Trophoblast cell (in vitro differentiated cells and primary cell): Measurements from ENCODE around the gene RAB31.

Experiments used
- DNase-seq, 2 donors: peaks; one replicate each; pipeline ENCODE4 v3.0.0-alpha.2; 2016
- H2AFZ ChIP-seq: 2 replicates; pipeline ENCODE4 v1.6.1; 2013; ENCODE audit warnings: low read length, moderate library complexity, mild to moderate bottlenecking; ENCODE audit not compliant: insufficient read depth, poor library complexity
- H2AK5ac ChIP-seq: 2 replicates; pipeline ENCODE4 v1.6.1; 2013; ENCODE audit warnings: mild to moderate bottlenecking, low read length
- H2BK120ac ChIP-seq: 2 replicates; pipeline ENCODE4 v1.6.1; 2013; ENCODE audit warnings: low read length, mild to moderate bottlenecking, moderate library complexity; ENCODE audit not compliant: insufficient read depth, poor library complexity
- H2BK12ac ChIP-seq: 2 replicates; pipeline ENCODE4 v1.6.1; 2013; ENCODE audit warnings: mild to moderate bottlenecking, low read length, moderate library complexity
- H2BK5ac ChIP-seq: 2 replicates; pipeline ENCODE4 v1.6.1; 2013; ENCODE audit warnings: low read length, low read depth, moderate library complexity, mild to moderate bottlenecking; ENCODE audit not compliant: poor library complexity
- H3K14ac ChIP-seq: 2 replicates; pipeline ENCODE4 v1.6.1; 2013; ENCODE audit warnings: mild to moderate bottlenecking, low read length
- H3K18ac ChIP-seq: 2 replicates; pipeline ENCODE4 v1.6.1; 2013; ENCODE audit warnings: mild to moderate bottlenecking, low read length
- H3K23ac ChIP-seq: 2 replicates; pipeline ENCODE4 v1.6.1; 2013; ENCODE audit warnings: low read length
- H3K27ac ChIP-seq: 2 replicates; pipeline ENCODE4 v1.5.1; 2013; ENCODE audit warnings: low read depth, mild to moderate bottlenecking, inconsistent platforms, low read length, moderate library complexity
- H3K27me3 ChIP-seq: 2 replicates; pipeline ENCODE4 v1.6.1; 2013; ENCODE audit warnings: inconsistent platforms, mild to moderate bottlenecking, low read length, moderate library complexity; ENCODE audit not compliant: insufficient read depth
- H3K36me3 ChIP-seq, 2 experiments: 1 replicate in 1 of 2; 2 replicates in 1 of 2; pipeline ENCODE4 v1.6.1; 2013; ENCODE audit warnings: low read length in 2 of 2, mild to moderate bottlenecking in 2 of 2, moderate library complexity in 1 of 2; ENCODE audit not compliant: insufficient read depth in 2 of 2, control insufficient read depth in 1 of 2
- H3K4ac ChIP-seq: 2 replicates; pipeline ENCODE4 v1.6.1; 2013; ENCODE audit warnings: low read depth, mild to moderate bottlenecking, low read length, moderate library complexity
- H3K4me1 ChIP-seq, 2 experiments: 1 replicate in 1 of 2; 2 replicates in 1 of 2; pipeline ENCODE4 v1.6.1; 2013; ENCODE audit warnings: low read length in 2 of 2, mild to moderate bottlenecking in 2 of 2, moderate library complexity in 1 of 2; ENCODE audit not compliant: insufficient read depth in 2 of 2, control insufficient read depth in 1 of 2
- H3K4me2 ChIP-seq: 2 replicates; pipeline ENCODE4 v1.6.1; 2013; ENCODE audit warnings: inconsistent platforms, mild to moderate bottlenecking, low read length, moderate library complexity
- H3K4me3 ChIP-seq: 2 replicates; pipeline ENCODE4 v1.5.1; 2013; ENCODE audit warnings: mild to moderate bottlenecking, low read depth, low read length, inconsistent platforms
- H3K79me1 ChIP-seq: one replicate; pipeline ENCODE4 v1.6.1; 2013; ENCODE audit warnings: low read length
- H3K79me2 ChIP-seq: 2 replicates; pipeline ENCODE4 v1.6.1; 2013; ENCODE audit warnings: low read length, mild to moderate bottlenecking; ENCODE audit not compliant: control insufficient read depth, insufficient read depth, poor library complexity
- H3K9ac ChIP-seq: 2 replicates; pipeline ENCODE4 v1.6.1; 2013; ENCODE audit warnings: mild to moderate bottlenecking, low read length
- H3K9me3 ChIP-seq: 2 replicates; pipeline ENCODE4 v1.6.1; 2013; ENCODE audit warnings: low read depth, mild to moderate bottlenecking, control low read depth, inconsistent platforms, low read length; ENCODE audit not compliant: insufficient read depth
- H4K12ac ChIP-seq: 2 replicates; pipeline ENCODE4 v1.6.1; 2013; ENCODE audit warnings: low read depth, mild to moderate bottlenecking, low read length, moderate library complexity
- H4K8ac ChIP-seq: 2 replicates; pipeline ENCODE4 v1.6.1; 2013; ENCODE audit warnings: low read depth, mild to moderate bottlenecking, low read length, moderate library complexity
- H4K91ac ChIP-seq: one replicate; pipeline ENCODE4 v1.6.1; 2013; ENCODE audit warnings: low read depth, mild to moderate bottlenecking, low read length, moderate library complexity
- WGBS: extraction: QIAGEN DNeasy Blood & Tissue Kit; methylation state at CpG from one replicate; pipeline ENCODE4 v1.1.7; 2013; ENCODE audit warnings: missing lambda C conversion rate; ENCODE audit not compliant: insufficient read length, insufficient coverage; ENCODE audit errors: extremely low coverage; 5-methylcytosine and 5-hydroxymethylcytosine counted together

The RAB31 gene

GRCh38 chr18:9716780-9717563 is 8.9 kb downstream of the RAB31 start:
- no peak overlapping the region for H2BK12ac ChIP-seq
- no peak overlapping the region for H3K4me2 ChIP-seq
- H3K4ac ChIP-seq, result peak overlapping the region; percentile 87
- peaks cover 3% of the 10 kb centered on the region for H3K79me1 ChIP-seq
- H3K36me3 ChIP-seq, result peaks cover 12 to 33% of the 10 kb centered on the region in 2 experiments
- H3K9me3 ChIP-seq, result no peaks in the 10 kb centered on the region
- no peak overlapping the region for H3K9ac ChIP-seq
- H3K4me1 ChIP-seq, result peaks cover 34 to 41% of the 10 kb centered on the region in 2 experiments
- H3K27me3 ChIP-seq, result no peaks in the 10 kb centered on the region
- no peak overlapping the region for H2BK5ac ChIP-seq
- no peak overlapping the region for H4K8ac ChIP-seq
- H2AK5ac ChIP-seq, result no peak overlapping the region
- no peak overlapping the region for H2AFZ ChIP-seq
- no peak overlapping the region for H4K12ac ChIP-seq
- H3K14ac ChIP-seq, result no peak overlapping the region
- H3K23ac ChIP-seq, result no peak overlapping the region
- whole genome bisulfite sequencing, result no CpG with 5 or more reads among the region's 8 CpGs
- H2BK120ac ChIP-seq, result no peak overlapping the region
- DNase-seq, result no peak
- H4K91ac ChIP-seq, result no peak overlapping the region
- H3K27ac ChIP-seq, result no peak overlapping the region
- H3K18ac ChIP-seq, result no peak overlapping the region
- H3K4me3 ChIP-seq, result no peak overlapping the region
- peaks cover 46% of the 10 kb centered on the region for H3K79me2 ChIP-seq

GRCh38 chr18:9719421-9719981 is 11.4 kb downstream of the RAB31 start:
- no peak overlapping the region for H3K27ac ChIP-seq
- H2AFZ ChIP-seq, result no peak overlapping the region
- H3K79me2 ChIP-seq, result peaks cover 31% of the 10 kb centered on the region
- H3K23ac ChIP-seq, result no peak overlapping the region
- no peaks in the 10 kb centered on the region for H3K9me3 ChIP-seq
- no peak overlapping the region for H4K8ac ChIP-seq
- no peaks in the 10 kb centered on the region for H3K27me3 ChIP-seq
- no peak overlapping the region for H4K91ac ChIP-seq
- H2BK120ac ChIP-seq, result no peak overlapping the region
- H3K36me3 ChIP-seq, result peaks cover 18 to 40% of the 10 kb centered on the region in 2 experiments
- no peak overlapping the region for H2AK5ac ChIP-seq
- peaks cover 16 to 21% of the 10 kb centered on the region in 2 experiments for H3K4me1 ChIP-seq
- H3K18ac ChIP-seq, result no peak overlapping the region
- H2BK5ac ChIP-seq, result no peak overlapping the region
- H2BK12ac ChIP-seq, result no peak overlapping the region
- no CpG with 5 or more reads among the region's 12 CpGs for WGBS
- peak overlapping the region; percentile 98 for H3K4ac ChIP-seq
- no peak overlapping the region for H3K4me3 ChIP-seq
- no peak overlapping the region for H3K9ac ChIP-seq
- H3K79me1 ChIP-seq, result no peaks in the 10 kb centered on the region
- no peak overlapping the region for H4K12ac ChIP-seq
- no peak overlapping the region for H3K14ac ChIP-seq
- H3K4me2 ChIP-seq, result no peak overlapping the region
- DNase-seq, result no peak

- Histone ChIP-seq H3K27me3 (no peaks in the 10 kb centered on the region), H2BK12ac (no peak overlapping the region), H2BK5ac (no peak overlapping the region), H3K79me1 (no peaks in the 10 kb centered on the region), H3K14ac (no peak overlapping the region), H3K9ac (no peak overlapping the region), H4K8ac (no peak overlapping the region), H2AK5ac (no peak overlapping the region), H2BK120ac (no peak overlapping the region), H3K18ac (no peak overlapping the region), H2AFZ (no peak overlapping the region), H4K12ac (no peak overlapping the region), H3K4me2 (no peak overlapping the region), H3K79me2 (peaks cover 30% of the 10 kb centered on the region), H3K9me3 (no peaks in the 10 kb centered on the region), H4K91ac (no peak overlapping the region), H3K4me3 (no peak overlapping the region), H3K27ac (no peak overlapping the region), H3K23ac (no peak overlapping the region), H3K36me3 (peaks cover 17 to 40% of the 10 kb centered on the region in 2 experiments), H3K4ac (peak overlapping the region; percentile 43), H3K4me1 (peaks cover 12 to 14% of the 10 kb centered on the region in 2 experiments)
- DNase-seq, result no peak
- WGBS, result no CpG with 5 or more reads among the region's 8 CpGs
Observed at GRCh38 chr18:9720327-9720726, 12.2 kb downstream of the RAB31 start.

- H2BK120ac ChIP-seq, result no peak overlapping the region
- no peak overlapping the region for H3K9ac ChIP-seq
- H3K4me2 ChIP-seq, result no peak overlapping the region
- H4K8ac ChIP-seq, result no peak overlapping the region
- no CpG with 5 or more reads among the region's 9 CpGs for WGBS
- no peak overlapping the region for H2BK5ac ChIP-seq
- no peak for DNase-seq
- peaks cover 23 to 49% of the 10 kb centered on the region in 2 experiments for H3K36me3 ChIP-seq
- no peak overlapping the region for H3K27ac ChIP-seq
- H2AFZ ChIP-seq, result no peak overlapping the region
- peaks cover 27% of the 10 kb centered on the region for H3K79me2 ChIP-seq
- H4K91ac ChIP-seq, result no peak overlapping the region
- peak overlapping the region; percentile 26 for H3K4me3 ChIP-seq
- H2BK12ac ChIP-seq, result no peak overlapping the region
- peak overlapping the region; percentile 7 for H3K23ac ChIP-seq
- no peaks in the 10 kb centered on the region for H3K9me3 ChIP-seq
- H2AK5ac ChIP-seq, result no peak overlapping the region
- no peaks in the 10 kb centered on the region for H3K79me1 ChIP-seq
- H3K14ac ChIP-seq, result no peak overlapping the region
- no peaks in the 10 kb centered on the region for H3K27me3 ChIP-seq
- no peak overlapping the region for H3K18ac ChIP-seq
- peak overlapping the region; percentile 76 for H3K4ac ChIP-seq
- H4K12ac ChIP-seq, result no peak overlapping the region
- H3K4me1 ChIP-seq, result peaks cover 8 to 10% of the 10 kb centered on the region in 2 experiments
Observed at GRCh38 chr18:9721893-9722550, 13.9 kb downstream of the RAB31 start.
